ENCODE results near the gene RAB24. TPM values are rescaled to one million over a fixed set of nuclear protein-coding genes. Genes with fewer than 3 reads are reported as not detected.

The RAB24 gene
- total RNA-seq, 1 donor from 2014 or later: 36.7 TPM

DNA sequence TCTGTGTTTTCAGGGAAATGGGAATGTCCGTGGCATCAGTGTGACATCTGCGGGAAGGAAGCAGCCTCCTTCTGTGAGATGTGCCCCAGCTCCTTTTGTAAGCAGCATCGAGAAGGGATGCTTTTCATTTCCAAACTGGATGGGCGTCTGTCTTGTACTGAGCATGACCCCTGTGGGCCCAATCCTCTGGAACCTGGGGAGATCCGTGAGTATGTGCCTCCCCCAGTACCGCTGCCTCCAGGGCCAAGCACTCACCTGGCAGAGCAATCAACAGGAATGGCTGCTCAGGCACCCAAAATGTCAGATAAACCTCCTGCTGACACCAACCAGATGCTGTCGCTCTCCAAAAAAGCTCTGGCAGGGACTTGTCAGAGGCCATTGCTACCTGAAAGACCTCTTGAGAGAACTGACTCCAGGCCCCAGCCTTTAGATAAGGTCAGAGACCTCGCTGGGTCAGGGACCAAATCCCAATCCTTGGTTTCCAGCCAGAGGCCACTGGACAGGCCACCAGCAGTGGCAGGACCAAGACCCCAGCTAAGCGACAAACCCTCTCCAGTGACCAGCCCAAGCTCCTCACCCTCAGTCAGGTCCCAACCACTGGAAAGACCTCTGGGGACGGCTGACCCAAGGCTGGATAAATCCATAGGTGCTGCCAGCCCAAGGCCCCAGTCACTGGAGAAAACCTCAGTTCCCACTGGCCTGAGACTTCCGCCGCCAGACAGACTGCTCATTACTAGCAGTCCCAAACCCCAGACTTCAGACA lies 9.5 kb downstream of the RAB24 start:
- Mint-ChIP-seq H3K27me3 (ENCODE audit: low read depth) (no peaks in the 10 kb centered on the region), H3K4me1 (ENCODE audit: low read depth) (peaks cover 2% of the 10 kb centered on the region), H3K9me3 (ENCODE audit: low read depth) (no peaks in the 10 kb centered on the region), H3K27ac (ENCODE audit: unreplicated experiment) (no peak overlapping the region), H3K36me3 (ENCODE audit: low read depth) (peaks cover 25% of the 10 kb centered on the region), H3K4me3 (ENCODE audit: unreplicated experiment) (no peak overlapping the region)
- no peak for DNase-seq (ENCODE audit: low spot score)
- TF ChIP-seq, protein P1, sequence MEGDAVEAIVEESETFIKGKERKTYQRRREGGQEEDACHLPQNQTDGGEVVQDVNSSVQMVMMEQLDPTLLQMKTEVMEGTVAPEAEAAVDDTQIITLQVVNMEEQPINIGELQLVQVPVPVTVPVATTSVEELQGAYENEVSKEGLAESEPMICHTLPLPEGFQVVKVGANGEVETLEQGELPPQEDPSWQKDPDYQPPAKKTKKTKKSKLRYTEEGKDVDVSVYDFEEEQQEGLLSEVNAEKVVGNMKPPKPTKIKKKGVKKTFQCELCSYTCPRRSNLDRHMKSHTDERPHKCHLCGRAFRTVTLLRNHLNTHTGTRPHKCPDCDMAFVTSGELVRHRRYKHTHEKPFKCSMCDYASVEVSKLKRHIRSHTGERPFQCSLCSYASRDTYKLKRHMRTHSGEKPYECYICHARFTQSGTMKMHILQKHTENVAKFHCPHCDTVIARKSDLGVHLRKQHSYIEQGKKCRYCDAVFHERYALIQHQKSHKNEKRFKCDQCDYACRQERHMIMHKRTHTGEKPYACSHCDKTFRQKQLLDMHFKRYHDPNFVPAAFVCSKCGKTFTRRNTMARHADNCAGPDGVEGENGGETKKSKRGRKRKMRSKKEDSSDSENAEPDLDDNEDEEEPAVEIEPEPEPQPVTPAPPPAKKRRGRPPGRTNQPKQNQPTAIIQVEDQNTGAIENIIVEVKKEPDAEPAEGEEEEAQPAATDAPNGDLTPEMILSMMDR (IDR thresholded peaks at IDR 0.05): no peak

DNA sequence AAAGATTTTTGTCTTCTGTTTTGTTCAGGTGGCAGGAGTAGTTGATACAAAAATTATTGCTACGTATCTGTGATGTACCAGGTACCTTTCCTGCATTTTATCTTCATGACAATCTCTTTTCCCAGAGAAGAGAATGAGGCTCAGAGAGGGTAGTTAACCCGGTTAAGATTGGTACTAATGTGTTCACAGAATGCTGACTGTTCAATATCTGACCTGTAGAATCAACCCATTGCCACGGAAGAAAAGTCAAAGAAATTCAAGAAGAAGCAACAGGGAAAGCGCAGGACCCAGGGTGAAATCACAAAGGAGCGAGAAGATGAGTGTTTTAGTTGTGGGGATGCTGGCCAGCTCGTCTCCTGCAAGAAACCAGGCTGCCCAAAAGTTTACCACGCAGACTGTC lies 11.8 kb downstream of the RAB24 start:
- no peak overlapping the region for H3K27ac Mint-ChIP-seq (ENCODE audit: unreplicated experiment)
- peaks cover 27% of the 10 kb centered on the region for H3K36me3 Mint-ChIP-seq (ENCODE audit: low read depth)
- no peak overlapping the region for H3K4me3 Mint-ChIP-seq (ENCODE audit: unreplicated experiment)
- no peaks in the 10 kb centered on the region for H3K27me3 Mint-ChIP-seq (ENCODE audit: low read depth)
- no peak for DNase-seq (ENCODE audit: low spot score)
- no peaks in the 10 kb centered on the region for H3K9me3 Mint-ChIP-seq (ENCODE audit: low read depth)
- H3K4me1 Mint-ChIP-seq (ENCODE audit: low read depth): no peaks in the 10 kb centered on the region
- TF ChIP-seq, protein P1 (IDR thresholded peaks at IDR 0.05): no peak

DNA sequence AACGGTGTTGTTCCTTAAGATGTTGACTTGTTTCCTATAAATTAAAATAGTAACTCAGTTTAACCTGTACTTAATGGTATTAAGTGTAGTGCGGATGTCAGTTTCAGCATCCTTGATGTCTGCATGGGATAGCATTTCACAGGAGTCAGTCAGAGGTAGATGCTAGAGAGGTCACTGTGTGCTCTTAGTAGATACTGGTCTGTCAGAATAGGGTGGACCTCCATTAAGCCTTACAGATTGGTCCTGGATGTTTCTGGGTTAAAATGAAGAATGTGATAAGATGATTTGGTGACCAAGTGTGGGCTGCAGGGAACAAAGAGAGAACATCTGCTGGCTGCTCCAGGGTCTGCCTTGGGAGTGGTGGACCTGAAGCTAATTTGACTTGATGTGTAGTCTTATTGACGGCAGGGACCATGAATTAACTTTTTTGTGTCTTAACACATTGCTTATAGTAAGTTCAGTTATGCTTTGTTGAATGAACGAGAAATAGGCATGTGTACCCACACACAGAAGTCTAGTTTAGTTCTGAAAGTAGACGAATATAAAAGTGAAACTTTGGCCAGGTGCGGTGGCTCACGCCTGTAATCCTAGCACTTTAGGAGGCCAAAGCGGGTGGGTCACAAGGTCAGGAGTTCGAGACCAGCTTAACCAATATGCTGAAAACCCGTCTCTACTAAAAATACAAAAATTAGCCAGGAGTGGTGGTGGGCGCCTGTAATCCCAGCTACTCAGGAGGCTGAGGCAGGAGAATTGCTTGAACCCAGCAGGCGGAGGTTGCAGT lies 12.5 kb downstream of the RAB24 start:
- H3K9me3 Mint-ChIP-seq (ENCODE audit: low read depth): no peaks in the 10 kb centered on the region
- no peak overlapping the region for H3K4me3 Mint-ChIP-seq (ENCODE audit: unreplicated experiment)
- no peak overlapping the region for H3K27ac Mint-ChIP-seq (ENCODE audit: unreplicated experiment)
- TF ChIP-seq, protein P1 (IDR thresholded peaks at IDR 0.05): no peak
- no peaks in the 10 kb centered on the region for H3K27me3 Mint-ChIP-seq (ENCODE audit: low read depth)
- H3K4me1 Mint-ChIP-seq (ENCODE audit: low read depth): no peaks in the 10 kb centered on the region
- no peak for DNase-seq (ENCODE audit: low spot score)
- peaks cover 29% of the 10 kb centered on the region for H3K36me3 Mint-ChIP-seq (ENCODE audit: low read depth)

DNA sequence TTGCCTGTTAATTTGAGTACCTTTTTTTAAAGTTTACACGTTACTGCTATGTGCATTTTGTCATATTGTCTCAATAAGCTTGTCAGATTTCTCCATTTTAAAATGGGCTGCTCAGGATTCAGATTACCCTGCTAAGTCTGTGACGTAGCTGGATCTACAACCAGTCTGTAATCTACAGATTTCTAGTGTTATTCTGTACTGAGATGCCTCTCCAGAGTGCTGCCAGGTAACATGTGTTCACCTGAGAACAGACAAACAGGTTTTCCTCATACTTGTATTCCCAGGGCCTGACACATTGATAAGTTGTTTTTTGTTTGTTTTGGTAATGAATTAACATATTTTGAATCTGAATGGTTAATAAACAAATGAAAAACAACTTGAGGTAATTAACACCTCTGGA lies 15.3 kb downstream of the RAB24 start:
- peaks cover 26% of the 10 kb centered on the region for H3K36me3 Mint-ChIP-seq (ENCODE audit: low read depth)
- H3K4me1 Mint-ChIP-seq (ENCODE audit: low read depth): no peaks in the 10 kb centered on the region
- H3K27me3 Mint-ChIP-seq (ENCODE audit: low read depth): no peaks in the 10 kb centered on the region
- TF ChIP-seq, protein P1 (IDR thresholded peaks at IDR 0.05): no peak
- DNase-seq (ENCODE audit: low spot score): no peak
- no peaks in the 10 kb centered on the region for H3K9me3 Mint-ChIP-seq (ENCODE audit: low read depth)
- no peak overlapping the region for H3K27ac Mint-ChIP-seq (ENCODE audit: unreplicated experiment)
- H3K4me3 Mint-ChIP-seq (ENCODE audit: unreplicated experiment): no peak overlapping the region

DNA sequence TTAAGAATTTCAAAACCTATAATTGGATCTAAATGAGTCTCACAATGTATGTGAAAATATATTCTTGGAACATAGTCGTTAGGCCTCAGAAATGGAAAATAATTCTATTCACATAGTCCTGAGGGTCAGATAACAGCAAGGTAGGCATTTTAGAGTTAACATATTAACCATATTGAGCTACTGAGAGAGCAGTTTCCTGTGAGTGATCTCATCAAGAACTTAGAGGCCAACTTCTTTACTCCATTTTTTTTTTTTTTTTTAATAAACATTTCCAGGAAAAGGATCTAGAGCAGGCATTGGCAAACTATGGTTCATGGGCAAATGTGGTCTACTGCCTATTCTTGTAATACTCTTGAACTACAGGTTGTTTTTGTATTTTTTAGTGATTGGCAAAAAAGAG lies 26.6 kb downstream of the RAB24 start:
- TF ChIP-seq, protein P1 (IDR thresholded peaks at IDR 0.05): no peak
- Mint-ChIP-seq H3K4me1 (ENCODE audit: low read depth) (peaks cover 3% of the 10 kb centered on the region), H3K27me3 (ENCODE audit: low read depth) (no peaks in the 10 kb centered on the region), H3K36me3 (ENCODE audit: low read depth) (peaks cover 19% of the 10 kb centered on the region), H3K9me3 (ENCODE audit: low read depth) (no peaks in the 10 kb centered on the region), H3K27ac (ENCODE audit: unreplicated experiment) (no peak overlapping the region), H3K4me3 (ENCODE audit: unreplicated experiment) (no peak overlapping the region)
- DNase-seq (ENCODE audit: low spot score): no peak

Data from chondrocyte (in vitro differentiated cells).